CD14-positive monocyte (primary cell): ENCODE data around the gene ZNF343. TPM values are rescaled to one million over a fixed set of nuclear protein-coding genes. Genes with fewer than 3 reads are reported as not detected.

Experiments used
- DNase-seq, 3 donors: peaks; one replicate each; pipeline ENCODE4 v3.0.0-alpha.2; 2011 to 2022
- H2AFZ ChIP-seq: 2 replicates; pipeline ENCODE4 v1.6.0; 2012; ENCODE audit warnings: mild to moderate bottlenecking, low read depth, low read length, inconsistent platforms; ENCODE audit not compliant: insufficient read depth, poor library complexity, severe bottlenecking
- H3K27ac ChIP-seq, 2 donors: 1 replicate in 1 of 2; 2 replicates in 1 of 2; pipeline ENCODE4 v1.5.1; 2012 to 2013; ENCODE audit warnings: low read length in 2 of 2, control low read depth in 1 of 2, inconsistent platforms in 1 of 2, low read depth in 1 of 2, mild to moderate bottlenecking in 1 of 2
- H3K27me3 ChIP-seq, 2 donors: one replicate each; pipeline versions ENCODE4 v1.6.0 to v1.6.1; 2011 to 2013; ENCODE audit warnings: low read length in 2 of 2; ENCODE audit not compliant: control insufficient read depth in 2 of 2, insufficient read depth in 2 of 2
- H3K36me3 ChIP-seq, 2 donors: replicated peaks in 1 of 2; 1 replicate in 1 of 2; 2 replicates in 1 of 2; pipeline versions ENCODE4 v1.5.1 to v1.6.1; 2012 to 2013; ENCODE audit warnings: low read length in 2 of 2, control low read depth in 1 of 2, inconsistent platforms in 1 of 2, mild to moderate bottlenecking in 1 of 2; ENCODE audit not compliant: insufficient read depth in 2 of 2, control insufficient read depth in 1 of 2
- H3K4me1 ChIP-seq, 2 donors: 1 replicate in 1 of 2; 2 replicates in 1 of 2; pipeline versions ENCODE4 v1.5.1 to v1.6.1; 2012 to 2013; ENCODE audit warnings: low read length in 2 of 2, control low read depth in 1 of 2, inconsistent platforms in 1 of 2, mild to moderate bottlenecking in 1 of 2, moderate library complexity in 1 of 2; ENCODE audit not compliant: insufficient read depth in 2 of 2, control insufficient read depth in 1 of 2
- H3K4me2 ChIP-seq: replicated peaks from 2 replicates; pipeline ENCODE3; 2012; ENCODE audit warnings: low read length, moderate library complexity, mild to moderate bottlenecking; ENCODE audit not compliant: poor library complexity, severe bottlenecking; ENCODE audit errors: extremely low read depth
- H3K4me3 ChIP-seq, 3 experiments: fragments of 200-600 bp in 1 of 3; sonication (generic) in 1 of 3; replicated peaks in 1 of 3; 1 replicate in 2 of 3; 2 replicates in 1 of 3; pipeline ENCODE4 v1.5.1; 2011 to 2013; ENCODE audit warnings: low read length in 3 of 3, mild to moderate bottlenecking in 3 of 3, control low read depth in 2 of 3, low read depth in 2 of 3, inconsistent platforms in 1 of 3, moderate library complexity in 1 of 3
- H3K79me2 ChIP-seq: 2 replicates; pipeline ENCODE4 v1.6.0; 2012; ENCODE audit warnings: mild to moderate bottlenecking, control low read depth, inconsistent platforms, low read length, moderate library complexity; ENCODE audit not compliant: insufficient read depth
- H3K9ac ChIP-seq: 2 replicates; pipeline ENCODE4 v1.6.0; 2017; ENCODE audit warnings: low read length, mild to moderate bottlenecking; ENCODE audit not compliant: insufficient read depth, poor library complexity, severe bottlenecking
- H3K9me3 ChIP-seq, 2 donors: replicated peaks in 1 of 2; 1 replicate in 1 of 2; 2 replicates in 1 of 2; pipeline versions ENCODE4 v1.5.1 to v1.6.1; 2012 to 2013; ENCODE audit warnings: low read length in 2 of 2, control low read depth in 1 of 2; ENCODE audit not compliant: control insufficient read depth in 1 of 2, insufficient read depth in 1 of 2
- H4K20me1 ChIP-seq: 2 replicates; pipeline ENCODE4 v1.6.0; 2012; ENCODE audit warnings: mild to moderate bottlenecking, low read length, control low read depth, moderate library complexity; ENCODE audit not compliant: insufficient read depth
- H3K27ac Mint-ChIP-seq, 7 donors: one replicate each; pipeline ENCODE4 v1.8.0; 2020; ENCODE audit warnings: mild to moderate bottlenecking in 7 of 7, mixed read lengths in 7 of 7, moderate library complexity in 6 of 7, inconsistent platforms in 2 of 7
- H3K27me3 Mint-ChIP-seq, 3 donors: one replicate each; pipeline ENCODE4 v1.8.0; 2021 to 2022; ENCODE audit warnings: low read depth in 3 of 3, mild to moderate bottlenecking in 3 of 3, mixed read lengths in 3 of 3, moderate library complexity in 3 of 3, inconsistent platforms in 1 of 3
- H3K36me3 Mint-ChIP-seq, 2 donors: one replicate each; pipeline ENCODE4 v1.8.0; 2020; ENCODE audit warnings: mixed read lengths in 2 of 2, inconsistent platforms in 1 of 2, mild to moderate bottlenecking in 1 of 2
- H3K4me1 Mint-ChIP-seq: one replicate; pipeline ENCODE4 v1.8.0; 2020; ENCODE audit warnings: mild to moderate bottlenecking, mixed read lengths
- H3K4me3 Mint-ChIP-seq, 2 donors: one replicate each; pipeline ENCODE4 v1.8.0; 2020; ENCODE audit warnings: mild to moderate bottlenecking in 2 of 2, mixed read lengths in 2 of 2, moderate library complexity in 1 of 2
- H3K9me3 Mint-ChIP-seq, 7 donors: one replicate each; pipeline ENCODE4 v1.8.0; 2020 to 2022; ENCODE audit warnings: mixed read lengths in 7 of 7, mild to moderate bottlenecking in 6 of 7, moderate library complexity in 6 of 7, inconsistent platforms in 2 of 7
- WGBS: methylation state at CpG from one replicate; pipeline ENCODE4 v1.1.5; 2013; ENCODE audit warnings: missing lambda C conversion rate; ENCODE audit not compliant: insufficient coverage; 5-methylcytosine and 5-hydroxymethylcytosine counted together
- intact Hi-C, 2 donors: fragments of 100-400 bp; cut with micrococcal nuclease; formaldehyde crosslinking; loops; one replicate each; pipeline versions ENCODE4 v1.15.0 to v1.15.1; 2023
- polyA plus RNA-seq, 3 donors: library from polyadenylated mRNA; depleted of rRNA in 1 of 3; unstranded in 2 of 3; stranded (reverse) in 1 of 3; fragments of 300-500 nt in 2 of 3; fragments of >200 nt in 1 of 3; fragmentation: Illumina TruSeq in 2 of 3; gene quantifications; 1 replicate in 2 of 3; 2 replicates in 1 of 3; pipeline ENCODE4 v1.2.3, GENCODE V29; 2012 to 2021
- TF ChIP-seq, protein P1 (sequence below): fragments of 200-600 bp; IDR thresholded peaks from one replicate; pipeline ENCODE4 v1.8.0; 2022; ENCODE audit warnings: antibody characterized with exemption, mild to moderate bottlenecking

The ZNF343 gene
- polyA plus RNA-seq, 3 donors: 1.3 to 6.7 (median 1.3) TPM

DNA sequence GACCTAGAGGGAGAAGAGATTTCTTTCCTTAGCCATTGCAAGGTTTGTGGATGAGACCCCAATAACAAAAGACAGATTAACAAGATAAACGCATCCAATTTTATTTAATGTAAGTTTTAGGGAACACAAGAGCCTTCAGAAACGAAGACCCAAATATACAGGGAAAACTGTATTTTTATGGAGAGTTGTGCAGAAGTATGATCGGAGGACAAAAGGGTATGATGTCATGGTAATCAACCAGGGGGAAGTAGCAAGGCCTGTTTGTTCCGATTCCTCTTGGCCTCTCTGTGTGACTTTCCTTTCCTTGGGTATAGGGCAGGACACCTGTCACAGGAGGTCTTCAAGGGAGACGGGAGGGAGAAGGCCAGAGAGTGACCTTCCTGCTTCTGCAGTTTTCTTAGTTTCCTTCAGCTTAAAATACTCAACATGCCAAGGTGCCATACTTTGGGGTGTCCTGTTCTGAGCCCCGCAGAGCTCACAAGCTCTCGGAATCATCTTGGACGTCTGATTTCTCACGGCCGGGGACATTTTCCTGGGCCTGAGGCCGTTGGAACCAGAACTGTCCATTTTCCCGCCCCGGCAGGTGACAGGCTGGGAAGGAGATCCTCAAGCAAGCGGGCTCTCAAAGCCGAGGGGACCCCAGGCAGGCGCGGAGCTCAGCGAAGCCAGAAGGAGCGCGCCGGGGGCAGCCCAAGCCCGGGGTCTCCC lies 49.3 kb upstream of the ZNF343 start:
- Mint-ChIP-seq H3K4me3 (peak overlapping the region in 1 of 2 donors; percentile 76), H3K27me3 (peaks cover 59 to 78% (median 59%) of the 10 kb centered on the region in 3 donors), H3K27ac (no peak overlapping the region), H3K4me1 (no peaks in the 10 kb centered on the region), H3K36me3 (no peaks in the 10 kb centered on the region), H3K9me3 (peaks cover 0 to 14% (median 0%) of the 10 kb centered on the region in 7 donors)
- H3K79me2 ChIP-seq: no peaks in the 10 kb centered on the region
- intact Hi-C loops: no loop called here
- peak overlapping the region; percentile 35 for H2AFZ ChIP-seq
- TF ChIP-seq, protein P1, sequence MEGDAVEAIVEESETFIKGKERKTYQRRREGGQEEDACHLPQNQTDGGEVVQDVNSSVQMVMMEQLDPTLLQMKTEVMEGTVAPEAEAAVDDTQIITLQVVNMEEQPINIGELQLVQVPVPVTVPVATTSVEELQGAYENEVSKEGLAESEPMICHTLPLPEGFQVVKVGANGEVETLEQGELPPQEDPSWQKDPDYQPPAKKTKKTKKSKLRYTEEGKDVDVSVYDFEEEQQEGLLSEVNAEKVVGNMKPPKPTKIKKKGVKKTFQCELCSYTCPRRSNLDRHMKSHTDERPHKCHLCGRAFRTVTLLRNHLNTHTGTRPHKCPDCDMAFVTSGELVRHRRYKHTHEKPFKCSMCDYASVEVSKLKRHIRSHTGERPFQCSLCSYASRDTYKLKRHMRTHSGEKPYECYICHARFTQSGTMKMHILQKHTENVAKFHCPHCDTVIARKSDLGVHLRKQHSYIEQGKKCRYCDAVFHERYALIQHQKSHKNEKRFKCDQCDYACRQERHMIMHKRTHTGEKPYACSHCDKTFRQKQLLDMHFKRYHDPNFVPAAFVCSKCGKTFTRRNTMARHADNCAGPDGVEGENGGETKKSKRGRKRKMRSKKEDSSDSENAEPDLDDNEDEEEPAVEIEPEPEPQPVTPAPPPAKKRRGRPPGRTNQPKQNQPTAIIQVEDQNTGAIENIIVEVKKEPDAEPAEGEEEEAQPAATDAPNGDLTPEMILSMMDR: no peak
- H3K36me3 ChIP-seq: no peaks in the 10 kb centered on the region
- H3K9ac ChIP-seq: no peak overlapping the region
- H3K27me3 ChIP-seq: peaks cover 41 to 71% of the 10 kb centered on the region in 2 donors
- H3K27ac ChIP-seq: no peak overlapping the region
- peaks cover 0 to 28% of the 10 kb centered on the region in 2 donors for H3K9me3 ChIP-seq
- WGBS: 20% methylated on average over 19 of the region's 22 CpGs
- DNase-seq: no peak
- H3K4me1 ChIP-seq: no peaks in the 10 kb centered on the region
- H3K4me3 ChIP-seq: no peak overlapping the region
- no peak overlapping the region for H3K4me2 ChIP-seq
- H4K20me1 ChIP-seq: no peaks in the 10 kb centered on the region

DNA sequence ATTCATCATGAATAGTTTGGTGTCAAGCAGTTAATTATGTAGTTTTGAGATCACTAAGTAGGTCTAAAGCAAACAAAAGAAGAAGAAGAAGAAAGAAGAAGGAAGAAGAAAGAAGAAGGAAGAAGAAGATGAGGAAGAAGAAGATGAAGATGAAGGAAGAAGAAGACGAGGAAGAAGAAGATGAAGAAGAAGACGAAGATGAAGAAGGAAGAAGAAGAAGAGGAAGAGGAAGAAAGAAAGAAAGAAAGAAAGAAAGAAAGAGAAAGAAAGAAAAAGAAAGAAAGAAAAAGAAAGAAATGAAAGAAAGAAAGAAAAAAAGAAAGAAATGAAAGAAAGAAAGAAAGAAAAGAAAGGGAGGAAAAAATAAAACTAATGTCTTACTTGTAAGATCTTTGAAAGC lies 36.9 kb upstream of the ZNF343 start:
- H3K27me3 ChIP-seq: peaks cover 12 to 32% of the 10 kb centered on the region in 2 donors
- 26% methylated on average over 2 of the region's 2 CpGs for WGBS
- H3K9me3 ChIP-seq: no peaks in the 10 kb centered on the region
- H3K4me3 Mint-ChIP-seq: peak overlapping the region in 1 of 2 donors; percentile 68
- no peaks in the 10 kb centered on the region for H3K79me2 ChIP-seq
- peaks cover 0 to 6% (median 2%) of the 10 kb centered on the region in 7 donors for H3K9me3 Mint-ChIP-seq
- H3K4me1 Mint-ChIP-seq: peaks cover 4% of the 10 kb centered on the region
- intact Hi-C loops: no loop called here
- H2AFZ ChIP-seq: no peak overlapping the region
- H3K36me3 ChIP-seq: no peaks in the 10 kb centered on the region
- no peak overlapping the region for H3K9ac ChIP-seq
- H4K20me1 ChIP-seq: no peaks in the 10 kb centered on the region
- TF ChIP-seq, protein P1: no peak
- H3K4me2 ChIP-seq: no peak overlapping the region
- peaks cover 22 to 37% (median 22%) of the 10 kb centered on the region in 3 donors for H3K27me3 Mint-ChIP-seq
- no peak overlapping the region for H3K27ac Mint-ChIP-seq
- H3K27ac ChIP-seq: no peak overlapping the region
- DNase-seq: no peak
- H3K4me1 ChIP-seq: no peaks in the 10 kb centered on the region
- no peaks in the 10 kb centered on the region for H3K36me3 Mint-ChIP-seq
- no peak overlapping the region for H3K4me3 ChIP-seq
